HepG2 (cell line): ENCODE measurements around the gene DOC2A. TPM values are rescaled to one million over a fixed set of nuclear protein-coding genes. Genes with fewer than 3 reads are reported as not detected.

Source experiments
- ATAC-seq: fragments of 200-7000 bp; cut with Tn5 transposase; 3 replicates; pipeline ENCODE4 v1.9.1; 2020; ENCODE audit warnings: mild to moderate bottlenecking, moderate library complexity
- BruUV-seq: library from RNA; stranded (reverse); fragments of 400-500 nt; replicated peaks from 2 replicates; lab custom pipeline; 2021; lab: Mats Ljungman, UMichigan
- CTCF ChIA-PET: fragments of 300-600 bp; formaldehyde crosslinking; extraction: SDS; loops from one replicate; lab custom pipeline; 2021; ENCODE audit warnings: low total read pairs, inconsistent platforms, low intra/inter-chr PET ratio; lab: Yijun Ruan, JAX
- POLR2A ChIA-PET: fragments of 350-600 bp; sonication (Branson Sonifier 250); formaldehyde crosslinking; loops from one replicate; lab custom pipeline; 2020; ENCODE audit warnings: antibody characterized with exemption, inconsistent platforms; lab: Yijun Ruan, JAX
- DNase-seq: peaks from one replicate; pipeline ENCODE4 v3.0.0-alpha.2; 2015; ENCODE audit warnings: low spot score
- FAIRE-seq: peaks from 3 replicates; lab custom pipeline; 2011; peaks lifted over from hg19 to GRCh38; lab: Jason Lieb, UNC
- H2AFZ ChIP-seq: one replicate; pipeline ENCODE4 v1.6.1; 2011; ENCODE audit warnings: low read length, inconsistent platforms
- H3K27ac ChIP-seq: fragments of 300-600 bp; 3 replicates; pipeline ENCODE4 v1.8.0; 2011; ENCODE audit warnings: mixed run types, mild to moderate bottlenecking, mixed read lengths, low read length, inconsistent platforms; ENCODE audit not compliant: insufficient read depth; ENCODE audit errors: extremely low read length
- H3K27me3 ChIP-seq, 2 experiments: fragments of 200-600 bp in 1 of 2; 2 replicates in 1 of 2; 3 replicates in 1 of 2; pipeline versions ENCODE4 v1.6.0 to v1.8.0; 2011; ENCODE audit warnings: low read length in 2 of 2, mild to moderate bottlenecking in 2 of 2, moderate library complexity in 2 of 2, inconsistent platforms in 1 of 2; ENCODE audit not compliant: insufficient read depth in 2 of 2, control insufficient read depth in 1 of 2
- H3K36me3 ChIP-seq, 2 experiments: fragments of 200-600 bp in 1 of 2; replicated peaks in 1 of 2; 2 replicates in 1 of 2; 3 replicates in 1 of 2; pipeline versions ENCODE4 v1.5.1 to v1.8.0; 2011; ENCODE audit warnings: low read length in 2 of 2, inconsistent platforms in 1 of 2; ENCODE audit not compliant: insufficient read depth in 2 of 2, control insufficient read depth in 1 of 2
- H3K4me1 ChIP-seq: 2 replicates; pipeline ENCODE4 v1.5.1; 2012; ENCODE audit warnings: low read length, inconsistent platforms; ENCODE audit not compliant: insufficient read depth
- H3K4me2 ChIP-seq: 2 replicates; pipeline ENCODE4 v1.6.0; 2011; ENCODE audit warnings: low read depth, low read length, inconsistent platforms
- H3K4me3 ChIP-seq, 3 experiments: fragments of 200-600 bp in 1 of 3; sonication (generic), shearing (Covaris generic) in 1 of 3; replicated peaks in 1 of 3; 2 replicates each; pipeline ENCODE4 v1.5.1; 2011 to 2016; ENCODE audit warnings: low read length in 3 of 3, inconsistent platforms in 2 of 3, low read depth in 2 of 3, mild to moderate bottlenecking in 2 of 3, control low read depth in 1 of 3, mixed read lengths in 1 of 3; ENCODE audit not compliant: insufficient read depth in 1 of 3
- H3K79me2 ChIP-seq: one replicate; pipeline ENCODE4 v1.6.1; 2011; ENCODE audit warnings: low read length, inconsistent platforms; ENCODE audit not compliant: insufficient read depth
- H3K9ac ChIP-seq: 2 replicates; pipeline ENCODE4 v1.6.0; 2011; ENCODE audit warnings: mild to moderate bottlenecking, low read depth, low read length, inconsistent platforms; ENCODE audit not compliant: insufficient read depth
- H3K9me3 ChIP-seq: 2 replicates; pipeline ENCODE4 v1.5.1; 2012; ENCODE audit warnings: mild to moderate bottlenecking, low read length
- H4K20me1 ChIP-seq: 2 replicates; pipeline ENCODE4 v1.6.0; 2011; ENCODE audit warnings: inconsistent platforms, mild to moderate bottlenecking, low read length, moderate library complexity; ENCODE audit not compliant: insufficient read depth
- BCLAF1 ChIP-seq: fragments of 450-650 bp; IDR thresholded peaks from 2 replicates; pipeline ENCODE4 v1.6.1; 2017; ENCODE audit warnings: mild to moderate bottlenecking
- ELF1 ChIP-seq: sonication (generic); formaldehyde crosslinking; IDR thresholded peaks from 2 replicates; pipeline ENCODE4 v1.4.0; 2020; ENCODE audit warnings: missing genetic modification reagents
- EZH2 ChIP-seq: conservative IDR thresholded peaks from 2 replicates; pipeline ENCODE4 v1.6.1; 2012; ENCODE audit warnings: mild to moderate bottlenecking, low read depth, low read length, moderate library complexity
- GTF2F1 ChIP-seq: fragments of 150-350 bp; IDR thresholded peaks from 2 replicates; pipeline ENCODE4 v1.6.1; 2014; ENCODE audit warnings: low read length
- JUND ChIP-seq: sonication (generic); formaldehyde crosslinking; IDR thresholded peaks from 2 replicates; pipeline ENCODE4 v1.8.0; 2022; ENCODE audit warnings: mild to moderate bottlenecking, missing genetic modification reagents
- RXRA ChIP-seq: sonication (generic); formaldehyde crosslinking; IDR thresholded peaks from 2 replicates; pipeline ENCODE4 v1.5.1; 2020; ENCODE audit warnings: missing genetic modification reagents
- SIX1 ChIP-seq: sonication (generic); formaldehyde crosslinking; IDR thresholded peaks from 2 replicates; pipeline ENCODE4 v1.4.0; 2020; ENCODE audit warnings: missing genetic modification reagents, borderline replicate concordance
- ZBTB38 ChIP-seq: sonication (generic); formaldehyde crosslinking; IDR thresholded peaks from 2 replicates; pipeline ENCODE4 v1.5.1; 2020; ENCODE audit warnings: mild to moderate bottlenecking, missing genetic modification reagents
- ZFY ChIP-seq: sonication (generic); formaldehyde crosslinking; IDR thresholded peaks from 2 replicates; pipeline ENCODE4 v1.4.0; 2020; ENCODE audit warnings: missing genetic modification reagents
- ZNF350 ChIP-seq: sonication (generic); formaldehyde crosslinking; IDR thresholded peaks from 2 replicates; pipeline ENCODE4 v1.4.0; 2020; ENCODE audit warnings: mild to moderate bottlenecking, low read depth, missing genetic modification reagents, borderline replicate concordance
- ZNF878 ChIP-seq: sonication (generic); formaldehyde crosslinking; IDR thresholded peaks from 2 replicates; pipeline ENCODE4 v1.8.1; 2023; ENCODE audit warnings: mild to moderate bottlenecking, missing genetic modification reagents, moderate library complexity
- ZSCAN22 ChIP-seq: sonication (generic); formaldehyde crosslinking; IDR thresholded peaks from 2 replicates; pipeline ENCODE4 v1.4.0; 2020; ENCODE audit warnings: mild to moderate bottlenecking, missing genetic modification reagents
- WGBS: methylation state at CpG from one replicate; pipeline ENCODE4 v1.1.6; 2017; ENCODE audit warnings: low lambda C conversion rate; 5-methylcytosine and 5-hydroxymethylcytosine counted together
- in situ Hi-C: cut with HindIII; loops from 2 replicates; pipeline ENCODE4 v1.10.0; 2017; ENCODE audit warnings: low pct_unique_long_range_greater_than_20kb; ENCODE audit not compliant: extremely low pct_ligation_motif_present
- intact Hi-C: fragments of 100-400 bp; cut with micrococcal nuclease; formaldehyde crosslinking; loops from one replicate; pipeline ENCODE4 v1.10.0; 2022; ENCODE audit not compliant: unreplicated experiment
- polyA plus RNA-seq, 8 experiments: library from polyadenylated mRNA; depleted of rRNA in 3 of 8; stranded (reverse) in 7 of 8; unstranded in 1 of 8; fragments of >200 nt; fragmentation: Illumina TruSeq in 4 of 8; extraction: Trizol in 4 of 8; gene quantifications; 2 replicates each; pipeline versions ENCODE4 v1.2.1 to v1.2.3, GENCODE V29; 2011 to 2016; ENCODE audit warnings: low read depth in 4 of 8, missing spikeins in 1 of 8, mixed read lengths in 1 of 8; ENCODE audit not compliant: insufficient read depth in 1 of 8
- total RNA-seq, 5 experiments: library from RNA; depleted of rRNA; stranded (reverse); fragments of >200 nt; fragmentation: Illumina TruSeq; extraction: Trizol; gene quantifications; 2 replicates each; pipeline ENCODE4 v1.2.3, GENCODE V29; 2016; ENCODE audit warnings: low read depth in 1 of 5
- TF ChIP-seq, protein P1 (sequence below): sonication (generic); formaldehyde crosslinking; IDR thresholded peaks from 2 replicates; pipeline ENCODE4 v1.4.0; 2020; ENCODE audit warnings: missing genetic modification reagents, borderline replicate concordance
- TF ChIP-seq, protein P2 (sequence below): sonication (generic); formaldehyde crosslinking; IDR thresholded peaks from 2 replicates; pipeline ENCODE4 v1.9.0; 2022; ENCODE audit warnings: missing genetic modification reagents, mild to moderate bottlenecking, borderline replicate concordance

Gene DOC2A
- total and polyA plus RNA-seq, 2 of the 13 experiments (the other 11 are each of a cell fraction or from before 2014, with no cell fraction given) = 0.15 to 0.55 TPM

DNA sequence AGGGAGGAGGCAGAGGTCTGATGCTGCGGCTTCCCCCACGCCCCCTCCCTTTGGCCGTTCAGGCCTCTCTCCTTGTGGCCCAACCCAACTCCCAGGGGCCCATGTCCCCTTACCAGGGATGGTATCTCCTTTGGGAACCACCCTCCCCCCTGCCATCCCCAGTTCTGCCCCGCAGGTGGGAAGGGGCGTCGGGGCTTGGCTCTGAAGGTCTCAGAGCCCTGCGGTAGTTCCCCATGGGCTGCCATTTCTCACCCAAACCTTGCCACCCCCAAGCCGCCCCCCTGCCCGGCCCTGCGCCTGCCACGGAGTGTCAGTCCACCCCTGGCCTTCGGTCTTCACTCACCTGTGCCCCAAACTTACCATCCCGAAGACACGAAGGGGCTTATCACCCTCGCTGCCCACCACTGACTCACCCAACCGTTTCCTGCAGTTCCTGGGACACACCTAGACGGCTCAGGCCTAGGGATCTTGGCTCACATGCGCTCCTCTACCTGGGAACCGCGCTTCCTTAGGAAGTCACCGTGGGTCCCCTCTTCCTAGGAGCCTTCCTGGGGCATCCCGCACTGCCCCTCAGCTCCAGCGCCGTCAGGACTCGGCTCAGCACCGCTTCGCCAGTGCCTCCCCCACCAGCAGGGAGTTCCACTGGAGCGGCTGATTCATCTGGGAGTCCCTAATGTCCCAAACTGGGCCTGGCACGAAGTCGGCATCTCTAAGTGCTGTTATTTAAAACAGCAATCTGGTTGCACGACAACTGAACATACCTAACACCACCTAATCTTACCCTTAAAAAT is 1.1 kb upstream of the DOC2A start:
- BruUV-seq = no TSS peak
- Histone ChIP-seq H3K27me3 (peaks cover 10 to 31% of the 10 kb centered on the region in 2 experiments; a peak in 4 of 5 replicates), H3K4me3 (peak overlapping the region in 1 of 3 experiments; percentile 48; a peak in 1 of 6 replicates), H3K4me1 (peaks cover 40% of the 10 kb centered on the region), H2AFZ (no peak overlapping the region), H4K20me1 (no peaks in the 10 kb centered on the region), H3K79me2 (no peaks in the 10 kb centered on the region), H3K9me3 (no peaks in the 10 kb centered on the region), H3K36me3 (no peaks in the 10 kb centered on the region), H3K27ac (no peak overlapping the region), H3K4me2 (peak overlapping the region; percentile 86; the same call in 1 of the 2 replicates), H3K9ac (no peak overlapping the region)
- ChIA-PET POLR2A (no interaction called here), CTCF (no interaction called here)
- no peak for ATAC-seq
- DNase-seq = no peak
- intact Hi-C loops (no loop called here), in situ Hi-C loops (no loop called here)
- 65% methylated on average over 29 of the region's 31 CpGs for WGBS
- FAIRE-seq = no peak
- TF ChIP-seq ZBTB38 (CRISPR knock-in tag) = 0 out of 2 replicates have a peak, but pooled peaks have one; percentile 38
- TF ChIP-seq ZSCAN22 (CRISPR knock-in tag) = peak; percentile 90; the same call in 1 of the 2 replicates
- TF ChIP-seq, protein P1, sequence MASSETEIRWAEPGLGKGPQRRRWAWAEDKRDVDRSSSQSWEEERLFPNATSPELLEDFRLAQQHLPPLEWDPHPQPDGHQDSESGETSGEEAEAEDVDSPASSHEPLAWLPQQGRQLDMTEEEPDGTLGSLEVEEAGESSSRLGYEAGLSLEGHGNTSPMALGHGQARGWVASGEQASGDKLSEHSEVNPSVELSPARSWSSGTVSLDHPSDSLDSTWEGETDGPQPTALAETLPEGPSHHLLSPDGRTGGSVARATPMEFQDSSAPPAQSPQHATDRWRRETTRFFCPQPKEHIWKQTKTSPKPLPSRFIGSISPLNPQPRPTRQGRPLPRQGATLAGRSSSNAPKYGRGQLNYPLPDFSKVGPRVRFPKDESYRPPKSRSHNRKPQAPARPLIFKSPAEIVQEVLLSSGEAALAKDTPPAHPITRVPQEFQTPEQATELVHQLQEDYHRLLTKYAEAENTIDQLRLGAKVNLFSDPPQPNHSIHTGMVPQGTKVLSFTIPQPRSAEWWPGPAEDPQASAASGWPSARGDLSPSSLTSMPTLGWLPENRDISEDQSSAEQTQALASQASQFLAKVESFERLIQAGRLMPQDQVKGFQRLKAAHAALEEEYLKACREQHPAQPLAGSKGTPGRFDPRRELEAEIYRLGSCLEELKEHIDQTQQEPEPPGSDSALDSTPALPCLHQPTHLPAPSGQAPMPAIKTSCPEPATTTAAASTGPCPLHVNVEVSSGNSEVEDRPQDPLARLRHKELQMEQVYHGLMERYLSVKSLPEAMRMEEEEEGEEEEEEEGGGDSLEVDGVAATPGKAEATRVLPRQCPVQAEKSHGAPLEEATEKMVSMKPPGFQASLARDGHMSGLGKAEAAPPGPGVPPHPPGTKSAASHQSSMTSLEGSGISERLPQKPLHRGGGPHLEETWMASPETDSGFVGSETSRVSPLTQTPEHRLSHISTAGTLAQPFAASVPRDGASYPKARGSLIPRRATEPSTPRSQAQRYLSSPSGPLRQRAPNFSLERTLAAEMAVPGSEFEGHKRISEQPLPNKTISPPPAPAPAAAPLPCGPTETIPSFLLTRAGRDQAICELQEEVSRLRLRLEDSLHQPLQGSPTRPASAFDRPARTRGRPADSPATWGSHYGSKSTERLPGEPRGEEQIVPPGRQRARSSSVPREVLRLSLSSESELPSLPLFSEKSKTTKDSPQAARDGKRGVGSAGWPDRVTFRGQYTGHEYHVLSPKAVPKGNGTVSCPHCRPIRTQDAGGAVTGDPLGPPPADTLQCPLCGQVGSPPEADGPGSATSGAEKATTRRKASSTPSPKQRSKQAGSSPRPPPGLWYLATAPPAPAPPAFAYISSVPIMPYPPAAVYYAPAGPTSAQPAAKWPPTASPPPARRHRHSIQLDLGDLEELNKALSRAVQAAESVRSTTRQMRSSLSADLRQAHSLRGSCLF (CRISPR knock-in tag) = no peak
- TF ChIP-seq ZNF350 (CRISPR knock-in tag) = no peak
- 0 out of 2 replicates have a peak, but pooled peaks have one; percentile 43 for TF ChIP-seq EZH2
- TF ChIP-seq BCLAF1 = no peak
- TF ChIP-seq ELF1 = no peak
- TF ChIP-seq JUND (CRISPR knock-in tag) = no peak
- TF ChIP-seq GTF2F1 = no peak
- no peak for TF ChIP-seq ZNF878 (CRISPR knock-in tag)
- no peak for TF ChIP-seq RXRA (CRISPR knock-in tag)
- TF ChIP-seq, protein P2, sequence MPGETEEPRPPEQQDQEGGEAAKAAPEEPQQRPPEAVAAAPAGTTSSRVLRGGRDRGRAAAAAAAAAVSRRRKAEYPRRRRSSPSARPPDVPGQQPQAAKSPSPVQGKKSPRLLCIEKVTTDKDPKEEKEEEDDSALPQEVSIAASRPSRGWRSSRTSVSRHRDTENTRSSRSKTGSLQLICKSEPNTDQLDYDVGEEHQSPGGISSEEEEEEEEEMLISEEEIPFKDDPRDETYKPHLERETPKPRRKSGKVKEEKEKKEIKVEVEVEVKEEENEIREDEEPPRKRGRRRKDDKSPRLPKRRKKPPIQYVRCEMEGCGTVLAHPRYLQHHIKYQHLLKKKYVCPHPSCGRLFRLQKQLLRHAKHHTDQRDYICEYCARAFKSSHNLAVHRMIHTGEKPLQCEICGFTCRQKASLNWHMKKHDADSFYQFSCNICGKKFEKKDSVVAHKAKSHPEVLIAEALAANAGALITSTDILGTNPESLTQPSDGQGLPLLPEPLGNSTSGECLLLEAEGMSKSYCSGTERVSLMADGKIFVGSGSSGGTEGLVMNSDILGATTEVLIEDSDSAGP (CRISPR knock-in tag) = no peak
- TF ChIP-seq SIX1 (CRISPR knock-in tag) = no peak
- TF ChIP-seq ZFY (CRISPR knock-in tag) = no peak
